Choroid plexus epithelial cell (primary cell): ENCODE results near the gene ALG14.

ENCODE experiments used
- DNase-seq: peaks from one replicate; pipeline ENCODE4 v3.0.0-alpha.2; 2010; ENCODE audit warnings: low read depth
- H3K4me3 ChIP-seq: 2 replicates; pipeline ENCODE4 v1.5.1; 2011; ENCODE audit warnings: low read depth, mild to moderate bottlenecking, control low read depth, low read length, moderate library complexity
- CTCF ChIP-seq: conservative IDR thresholded peaks from 2 replicates; pipeline ENCODE4 v1.5.1; 2011; ENCODE audit warnings: low read depth, mild to moderate bottlenecking, control low read depth, inconsistent platforms, low read length, moderate library complexity

ALG14 gene

GRCh38 chr1:94993931-94994645 lies 78.7 kb downstream of the ALG14 start:
- TF ChIP-seq CTCF: no peak
- no peak for DNase-seq
- no peak overlapping the region for H3K4me3 ChIP-seq

GRCh38 chr1:94992863-94993563 lies 79.7 kb downstream of the ALG14 start:
- no peak for TF ChIP-seq CTCF
- no peak for DNase-seq
- H3K4me3 ChIP-seq: no peak overlapping the region

GRCh38 chr1:94992161-94992560 lies 80.6 kb downstream of the ALG14 start:
- DNase-seq: no peak
- no peak overlapping the region for H3K4me3 ChIP-seq
- TF ChIP-seq CTCF: no peak

GRCh38 chr1:94989911-94990473 lies 82.8 kb downstream of the ALG14 start:
- H3K4me3 ChIP-seq: no peak overlapping the region
- peak; percentile 62 for DNase-seq
- TF ChIP-seq CTCF: no peak

- H3K4me3 ChIP-seq: no peak overlapping the region
- TF ChIP-seq CTCF: no peak
- DNase-seq: no peak
Observed at GRCh38 chr1:94989398-94989797, 83.4 kb downstream of the ALG14 start.

- TF ChIP-seq CTCF: no peak
- no peak overlapping the region for H3K4me3 ChIP-seq
- peak; percentile 68 for DNase-seq
Observed at GRCh38 chr1:94988356-94988755, 84.4 kb downstream of the ALG14 start.
